IPS-NIHi11 (cell line): ENCODE measurements around the gene CACHD1.

Experiments used
- DNase-seq: peaks from one replicate; pipeline ENCODE4 v3.0.0; 2012; ENCODE audit warnings: mixed read lengths, low spot score

CACHD1 gene

GRCh38 chr1:64469977-64470664 lies at the start of gene CACHD1:
Gene CACHD1, plus strand, starts transcription at chr1:64470129. Its CDS starts 616 bp downstream, at chr1:64470745.
- DNase-seq, result peak; percentile 86

GRCh38 chr1:64421377-64421776 lies 48.6 kb upstream of the CACHD1 start:
- DNase-seq, result no peak

- no peak for DNase-seq
Observed at GRCh38 chr1:64423526-64423925, 46.4 kb upstream of the CACHD1 start.

GRCh38 chr1:64424412-64424811 lies 45.5 kb upstream of the CACHD1 start:
- DNase-seq, result no peak

- DNase-seq, result no peak
Observed at GRCh38 chr1:64425521-64425920, 44.4 kb upstream of the CACHD1 start.

- DNase-seq, result no peak
Observed at GRCh38 chr1:64426681-64427080, 43.2 kb upstream of the CACHD1 start.

GRCh38 chr1:64427879-64428278 lies 42.0 kb upstream of the CACHD1 start:
- no peak for DNase-seq

GRCh38 chr1:64433308-64433707 lies 36.6 kb upstream of the CACHD1 start:
- no peak for DNase-seq

- DNase-seq, result no peak
Observed at GRCh38 chr1:64433747-64434146, 36.2 kb upstream of the CACHD1 start.

GRCh38 chr1:64435000-64435399 lies 34.9 kb upstream of the CACHD1 start:
- DNase-seq, result no peak

GRCh38 chr1:64437453-64437852 lies 32.5 kb upstream of the CACHD1 start:
- DNase-seq, result no peak

GRCh38 chr1:64440183-64440826 lies 29.6 kb upstream of the CACHD1 start:
- no peak for DNase-seq

GRCh38 chr1:64451440-64451839 lies 18.5 kb upstream of the CACHD1 start:
- DNase-seq, result no peak

GRCh38 chr1:64453688-64454087 lies 16.2 kb upstream of the CACHD1 start:
- no peak for DNase-seq

- DNase-seq, result no peak
Observed at GRCh38 chr1:64458915-64459314, 11.0 kb upstream of the CACHD1 start.

GRCh38 chr1:64459743-64460142 lies 10.2 kb upstream of the CACHD1 start:
- no peak for DNase-seq

- DNase-seq, result no peak
Observed at GRCh38 chr1:64466033-64466432, 3.9 kb upstream of the CACHD1 start.

- DNase-seq, result no peak
Observed at GRCh38 chr1:64469116-64469976, 583 bp upstream of the CACHD1 start.

- peak; percentile 54 for DNase-seq
Observed at GRCh38 chr1:64470665-64471217, 812 bp downstream of the CACHD1 start.

GRCh38 chr1:64471218-64472039 lies 1.5 kb downstream of the CACHD1 start:
- peak; percentile 48 for DNase-seq

- DNase-seq, result no peak
Observed at GRCh38 chr1:64472040-64472376, 2.1 kb downstream of the CACHD1 start.

- DNase-seq, result peak; percentile 69
Observed at GRCh38 chr1:64472805-64473204, 2.9 kb downstream of the CACHD1 start.
